NT2/D1 (cell line): ENCODE measurements around the gene CTSC.

ENCODE experiments used
- SUZ12 ChIP-seq: IDR thresholded peaks from 2 replicates; pipeline ENCODE4 v1.6.1; 2011; ENCODE audit not compliant: insufficient read length, insufficient read depth; ENCODE audit errors: extremely low read depth
- YY1 ChIP-seq: IDR thresholded peaks from 2 replicates; pipeline ENCODE4 v1.6.1; 2011; ENCODE audit not compliant: insufficient read length, insufficient read depth
- ZNF274 ChIP-seq: IDR thresholded peaks from 2 replicates; pipeline ENCODE4 v1.6.1; 2011; ENCODE audit warnings: mild to moderate bottlenecking, low read depth, low read length

DNA sequence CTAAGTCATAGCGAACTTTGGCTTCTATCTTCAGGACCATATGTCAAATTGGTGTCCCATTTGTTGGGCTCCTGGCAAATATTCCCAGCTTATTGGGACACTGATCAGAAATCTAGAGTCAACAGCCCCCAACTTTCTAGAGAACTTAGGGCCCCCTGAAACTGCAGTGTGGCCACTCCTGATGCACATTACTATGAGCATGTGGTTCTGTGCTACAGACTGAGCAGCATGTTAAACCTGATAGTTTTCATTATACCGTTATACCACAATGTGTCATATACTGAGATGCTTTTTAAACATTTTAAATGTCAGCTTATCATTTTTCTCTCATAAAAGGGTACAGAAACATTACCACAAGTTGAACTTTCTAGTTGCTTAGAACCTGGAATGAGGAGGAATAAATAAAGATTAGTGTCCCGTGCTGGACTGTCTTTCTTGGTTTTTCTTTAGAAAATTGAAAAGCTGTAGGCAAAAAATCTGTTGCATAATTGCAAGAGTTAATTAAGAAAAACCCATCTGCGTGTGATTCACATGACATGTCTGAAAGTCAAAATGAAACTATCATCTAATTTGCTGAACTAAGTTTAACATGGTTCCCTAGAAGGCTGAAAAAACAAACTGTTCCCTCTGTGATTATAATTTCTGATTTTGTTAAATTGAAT, 16.4 kb upstream of the CTSC start:
- TF ChIP-seq ZNF274 (no peak), SUZ12 (no peak), YY1 (no peak)
